ENCODE data around the gene SPDL1. TPM values are rescaled to one million over a fixed set of nuclear protein-coding genes. Genes with fewer than 3 reads are reported as not detected.

The SPDL1 gene
- total RNA-seq, 2 donors from 2014 or later: 1.9 to 6.8 TPM

DNA sequence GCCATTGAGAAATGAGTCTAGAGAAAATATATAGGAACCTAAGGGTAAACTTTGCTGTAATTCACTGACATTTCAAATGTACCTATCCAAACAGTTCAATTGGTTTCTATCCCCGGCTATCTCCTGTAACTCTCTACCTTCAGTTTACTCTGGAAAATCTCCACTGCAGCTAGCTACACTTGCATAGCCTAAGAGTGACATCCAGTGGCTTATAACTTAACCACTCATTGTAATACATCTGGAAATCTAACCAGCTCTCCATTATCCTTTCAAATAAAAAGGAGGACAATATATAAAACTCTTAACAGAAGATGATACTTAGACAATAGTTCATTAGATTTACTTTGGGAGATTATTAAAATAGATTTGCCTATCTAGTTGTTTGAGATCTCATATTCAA, 35.3 kb upstream of the SPDL1 start:
- DNase-seq (ENCODE audit: low spot score) (no peak), ATAC-seq (ENCODE audit: insufficient number of reproducible peaks, low FRiP score, low read depth) (no peak)
- no peak overlapping the region for H3K4me3 ChIP-seq

DNA sequence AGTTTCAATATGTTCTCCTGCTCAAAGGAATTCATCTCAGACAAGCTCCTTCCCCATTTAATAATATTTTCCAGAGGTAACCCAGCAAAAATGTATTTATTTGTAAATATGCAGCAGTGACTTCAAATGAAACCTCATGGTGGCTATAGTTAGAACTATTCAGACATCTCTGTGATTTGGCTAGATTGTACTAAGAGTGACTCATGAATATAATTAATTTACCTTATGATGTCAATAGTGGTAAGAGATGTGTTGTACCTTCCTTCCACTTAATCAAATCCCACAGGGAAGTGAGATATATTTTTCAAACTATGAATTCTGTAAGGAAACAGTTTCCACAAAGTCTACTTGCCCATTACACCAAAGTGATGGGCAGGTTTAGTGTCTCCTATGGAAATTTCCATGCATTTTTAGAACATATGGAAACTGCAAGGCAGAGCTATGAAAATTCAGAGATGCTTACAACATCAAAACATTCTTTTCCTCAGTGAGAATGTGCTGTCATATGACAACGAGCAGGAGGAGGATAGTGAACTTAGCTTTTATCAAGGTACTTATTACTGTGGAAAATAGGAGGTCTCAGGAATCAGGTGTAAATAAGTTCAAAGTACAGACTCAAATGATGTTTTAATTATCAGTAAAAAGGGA, 34.0 kb upstream of the SPDL1 start:
- ATAC-seq (ENCODE audit: insufficient number of reproducible peaks, low FRiP score, low read depth) (no peak), DNase-seq (ENCODE audit: low spot score) (no peak)
- Histone ChIP-seq H3K4me1 (ENCODE audit: control insufficient read depth in 1 of 2, low read depth in 2 of 2) (no peaks in the 10 kb centered on the region), H3K36me3 (no peaks in the 10 kb centered on the region), H3K4me3 (no peak overlapping the region), H3K27ac (no peak overlapping the region), H3K9me3 (no peaks in the 10 kb centered on the region), H3K27me3 (replicated peaks; ENCODE audit: insufficient read depth) (no peaks in the 10 kb centered on the region)
- TF ChIP-seq, protein P1, sequence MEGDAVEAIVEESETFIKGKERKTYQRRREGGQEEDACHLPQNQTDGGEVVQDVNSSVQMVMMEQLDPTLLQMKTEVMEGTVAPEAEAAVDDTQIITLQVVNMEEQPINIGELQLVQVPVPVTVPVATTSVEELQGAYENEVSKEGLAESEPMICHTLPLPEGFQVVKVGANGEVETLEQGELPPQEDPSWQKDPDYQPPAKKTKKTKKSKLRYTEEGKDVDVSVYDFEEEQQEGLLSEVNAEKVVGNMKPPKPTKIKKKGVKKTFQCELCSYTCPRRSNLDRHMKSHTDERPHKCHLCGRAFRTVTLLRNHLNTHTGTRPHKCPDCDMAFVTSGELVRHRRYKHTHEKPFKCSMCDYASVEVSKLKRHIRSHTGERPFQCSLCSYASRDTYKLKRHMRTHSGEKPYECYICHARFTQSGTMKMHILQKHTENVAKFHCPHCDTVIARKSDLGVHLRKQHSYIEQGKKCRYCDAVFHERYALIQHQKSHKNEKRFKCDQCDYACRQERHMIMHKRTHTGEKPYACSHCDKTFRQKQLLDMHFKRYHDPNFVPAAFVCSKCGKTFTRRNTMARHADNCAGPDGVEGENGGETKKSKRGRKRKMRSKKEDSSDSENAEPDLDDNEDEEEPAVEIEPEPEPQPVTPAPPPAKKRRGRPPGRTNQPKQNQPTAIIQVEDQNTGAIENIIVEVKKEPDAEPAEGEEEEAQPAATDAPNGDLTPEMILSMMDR (IDR thresholded peaks at IDR 0.05): no peak

More for the DNA sequence above, 35.3 kb upstream of the SPDL1 start:
- no peaks in the 10 kb centered on the region for H3K36me3 ChIP-seq
- H3K9me3 ChIP-seq: no peaks in the 10 kb centered on the region
- TF ChIP-seq, protein P1 (IDR thresholded peaks at IDR 0.05): no peak
- no peak overlapping the region for H3K27ac ChIP-seq
- H3K4me1 ChIP-seq (ENCODE audit: control insufficient read depth in 1 of 2, low read depth in 2 of 2): no peaks in the 10 kb centered on the region
- no peaks in the 10 kb centered on the region for H3K27me3 ChIP-seq (replicated peaks; ENCODE audit: insufficient read depth)

DNA sequence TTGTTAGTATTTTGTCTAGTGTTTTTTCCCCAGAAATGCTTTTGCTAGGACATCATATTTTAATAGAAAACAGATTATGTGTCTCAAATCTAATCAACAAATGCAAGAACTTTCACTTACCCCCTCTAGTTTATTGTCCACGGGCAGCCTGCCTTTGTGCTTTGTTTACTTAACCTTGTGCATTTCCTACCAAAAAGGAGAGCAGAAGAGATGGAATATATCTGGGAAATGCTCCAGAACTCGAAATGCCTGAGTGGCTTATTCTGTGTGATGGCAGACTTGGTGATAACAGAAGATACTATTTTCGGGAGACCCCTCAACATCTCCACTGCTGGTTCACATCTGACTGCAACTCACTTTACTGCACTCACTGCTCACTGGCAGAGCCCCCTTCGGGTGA, 33.3 kb upstream of the SPDL1 start:
- Histone ChIP-seq H3K27ac (no peak overlapping the region), H3K4me1 (ENCODE audit: control insufficient read depth in 1 of 2, low read depth in 2 of 2) (no peaks in the 10 kb centered on the region), H3K36me3 (no peaks in the 10 kb centered on the region), H3K9me3 (no peaks in the 10 kb centered on the region), H3K4me3 (no peak overlapping the region), H3K27me3 (replicated peaks; ENCODE audit: insufficient read depth) (no peaks in the 10 kb centered on the region)
- TF ChIP-seq, protein P1 (IDR thresholded peaks at IDR 0.05): no peak
- no peak for DNase-seq (ENCODE audit: low spot score)
- ATAC-seq (ENCODE audit: insufficient number of reproducible peaks, low FRiP score, low read depth): no peak

DNA sequence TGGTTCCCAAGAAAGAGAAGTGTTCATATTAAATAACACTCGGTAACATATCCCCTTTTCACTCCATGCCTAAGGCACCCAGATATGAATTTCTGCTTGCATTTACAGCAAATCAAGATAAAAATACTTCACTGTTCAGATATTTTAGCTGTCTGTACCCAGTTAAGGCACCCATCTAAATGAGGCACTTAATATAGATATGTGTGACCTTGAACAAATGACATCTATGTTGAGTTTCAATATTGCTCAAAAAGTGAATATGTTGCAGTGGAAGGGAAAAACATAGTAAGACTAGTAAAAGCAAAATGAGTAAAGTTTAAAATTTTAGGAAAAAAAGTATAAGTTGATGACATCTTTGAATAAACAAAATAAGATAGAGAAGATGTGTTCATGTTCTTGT, 32.4 kb upstream of the SPDL1 start:
- Histone ChIP-seq H3K27ac (no peak overlapping the region), H3K27me3 (replicated peaks; ENCODE audit: insufficient read depth) (no peaks in the 10 kb centered on the region), H3K9me3 (no peaks in the 10 kb centered on the region), H3K4me3 (no peak overlapping the region), H3K36me3 (no peaks in the 10 kb centered on the region), H3K4me1 (ENCODE audit: control insufficient read depth in 1 of 2, low read depth in 2 of 2) (no peaks in the 10 kb centered on the region)
- ATAC-seq (ENCODE audit: insufficient number of reproducible peaks, low FRiP score, low read depth): no peak
- TF ChIP-seq, protein P1 (IDR thresholded peaks at IDR 0.05): no peak
- no peak for DNase-seq (ENCODE audit: low spot score)

DNA sequence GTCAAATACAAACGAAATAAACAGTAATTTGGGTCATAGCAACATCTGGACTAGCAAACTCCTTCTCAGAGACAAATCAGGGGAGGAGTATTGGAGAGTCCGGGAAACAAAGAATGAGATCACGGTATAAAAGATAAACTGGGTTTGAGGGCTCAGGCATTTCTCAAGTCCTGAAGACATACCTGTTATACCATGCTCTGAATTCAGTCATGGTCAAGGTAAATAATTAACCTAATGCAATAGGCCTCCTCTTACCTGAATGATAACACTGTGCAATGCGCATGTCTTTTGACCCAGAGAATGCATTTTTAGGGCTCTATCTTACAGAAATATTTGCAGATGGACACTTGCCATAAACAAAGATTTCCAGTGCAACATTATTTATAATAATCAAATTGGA, 31.9 kb upstream of the SPDL1 start:
- Histone ChIP-seq H3K9me3 (no peaks in the 10 kb centered on the region), H3K27ac (no peak overlapping the region), H3K4me3 (no peak overlapping the region), H3K4me1 (ENCODE audit: control insufficient read depth in 1 of 2, low read depth in 2 of 2) (no peaks in the 10 kb centered on the region), H3K27me3 (replicated peaks; ENCODE audit: insufficient read depth) (no peaks in the 10 kb centered on the region), H3K36me3 (no peaks in the 10 kb centered on the region)
- DNase-seq (ENCODE audit: low spot score): no peak
- ATAC-seq (ENCODE audit: insufficient number of reproducible peaks, low FRiP score, low read depth): no peak
- TF ChIP-seq, protein P1 (IDR thresholded peaks at IDR 0.05): no peak

Data from thoracic aorta (tissue), 2 donors.